A204.1 (cell line): ENCODE data around the gene MTA3.
"Not testable (repeated sequence)": the region's sequence is repeated elsewhere in the genome, so short reads cannot be mapped to it uniquely, and the experiment has no call there.

ENCODE experiments used
- FAIRE-seq: peaks from 2 replicates; lab custom pipeline; 2012; peaks lifted over from hg19 to GRCh38; lab: Jason Lieb, UNC

The MTA3 gene

GRCh38 chr2:42663106-42663780 is 94.8 kb downstream of the MTA3 start:
- peak; percentile 53 for FAIRE-seq

DNA sequence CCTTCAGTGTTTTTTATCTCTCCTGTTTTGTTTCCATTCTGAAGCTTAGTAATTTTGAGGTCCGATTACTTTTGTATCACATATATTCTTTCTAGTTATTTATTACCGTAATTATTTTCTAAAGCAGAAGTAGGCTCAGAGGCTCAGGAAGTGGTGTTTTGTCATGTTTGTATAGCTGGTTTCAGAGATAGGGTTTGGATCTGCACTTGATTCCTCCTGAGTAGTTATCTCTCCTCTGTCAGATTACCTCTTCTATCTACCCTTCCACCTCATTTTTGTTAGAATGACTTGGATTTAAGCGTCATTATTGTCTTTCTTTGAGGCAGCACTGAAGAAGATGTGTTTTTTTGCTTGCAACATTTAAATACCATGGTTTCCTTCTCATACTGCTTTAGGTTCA is 95.4 kb downstream of the MTA3 start:
- no peak for FAIRE-seq

DNA sequence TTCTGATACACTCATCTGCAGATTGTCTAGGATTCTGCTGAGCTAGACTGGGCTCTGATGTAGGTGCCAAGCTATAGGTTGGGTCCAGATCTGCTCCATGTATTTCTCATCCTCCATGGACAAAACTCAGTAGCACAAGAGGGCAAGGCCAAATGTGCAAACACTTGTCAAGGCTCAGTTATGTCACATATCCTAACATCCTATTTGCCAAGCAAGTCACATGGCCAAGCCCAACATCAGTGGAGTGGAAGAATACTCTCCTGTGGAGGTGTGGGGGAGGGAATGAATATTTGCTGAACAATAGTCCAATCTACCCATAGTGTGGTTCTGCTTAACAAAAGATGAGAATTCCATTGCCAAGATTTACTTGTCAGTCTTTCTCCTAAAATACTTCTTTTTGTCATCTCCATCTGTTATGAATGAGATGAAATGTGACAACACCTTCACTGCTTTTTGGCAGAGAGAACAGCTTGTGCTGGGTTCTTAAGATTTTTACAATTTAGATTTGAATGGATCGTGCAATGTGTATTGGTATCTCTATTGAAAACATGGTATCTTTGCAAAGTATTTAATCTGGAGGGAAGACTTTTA is 105.7 kb downstream of the MTA3 start:
- FAIRE-seq: no peak

- FAIRE-seq: no peak
These were observed 107.4 kb downstream of the MTA3 start for GRCh38 chr2:42675815-42676214.

GRCh38 chr2:42685303-42685702 is 116.9 kb downstream of the MTA3 start:
- no peak for FAIRE-seq

GRCh38 chr2:42693013-42693615 is 124.7 kb downstream of the MTA3 start:
- no peak for FAIRE-seq

GRCh38 chr2:42693688-42694479 is 125.5 kb downstream of the MTA3 start:
- no peak for FAIRE-seq

DNA sequence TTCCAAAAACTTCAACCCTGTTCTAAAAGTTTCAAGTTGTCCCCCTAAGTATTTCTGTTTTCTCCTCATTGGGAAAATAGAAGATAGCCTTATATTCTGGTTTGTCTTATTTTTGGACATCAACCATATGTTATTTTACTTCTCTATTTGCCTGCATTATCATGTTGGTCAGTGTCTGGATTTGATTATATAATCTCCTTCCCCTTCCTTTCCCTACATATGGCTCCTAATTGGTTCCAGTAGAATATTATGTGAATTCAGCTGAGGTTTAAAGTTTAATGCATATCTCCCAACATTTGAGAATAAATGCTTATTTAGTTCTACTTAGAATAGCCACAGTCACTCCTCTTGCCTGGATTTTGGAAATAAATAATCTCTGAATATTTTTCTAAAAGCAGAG is 128.6 kb downstream of the MTA3 start:
- no peak for FAIRE-seq

DNA sequence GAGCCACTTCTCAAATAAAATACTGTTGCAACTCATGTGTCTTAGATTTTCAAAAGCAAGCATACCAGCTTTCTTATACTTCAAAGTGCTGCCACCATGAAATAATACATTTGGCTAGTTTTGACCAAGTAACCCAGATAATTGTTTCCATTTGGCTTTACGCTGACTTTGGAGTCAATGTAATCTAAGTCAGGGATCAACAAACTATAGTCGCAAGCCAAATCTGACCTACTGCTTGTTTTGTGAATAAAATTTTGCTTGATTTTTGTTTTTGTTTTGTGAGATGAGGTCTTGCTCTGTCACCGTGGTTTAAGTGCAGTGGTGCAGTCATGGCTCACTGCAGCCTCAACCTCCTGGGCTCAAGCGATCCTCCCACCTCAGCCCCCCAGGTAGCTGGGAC is 130.5 kb downstream of the MTA3 start:
- no peak for FAIRE-seq

- no peak for FAIRE-seq
These were observed 138.4 kb downstream of the MTA3 start for GRCh38 chr2:42706836-42707235.

DNA sequence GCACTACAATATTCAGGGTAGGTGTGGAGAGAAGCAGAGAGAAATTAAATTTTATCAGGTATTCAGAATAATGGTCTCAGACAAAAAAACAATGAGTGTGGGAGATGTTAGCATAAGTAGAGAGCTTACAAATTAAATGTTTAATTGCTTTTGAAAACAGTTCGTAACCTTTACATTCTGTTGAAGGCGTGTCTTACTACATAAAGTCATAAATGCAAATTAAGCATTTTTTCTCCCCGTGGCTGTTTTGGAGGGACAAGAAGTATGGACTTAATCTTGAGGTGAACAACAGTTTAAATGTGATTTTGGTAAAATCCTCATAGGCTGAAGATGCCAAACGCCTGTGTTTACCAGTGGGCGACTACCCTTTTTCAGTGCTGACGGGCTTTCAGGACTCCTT is 139.7 kb downstream of the MTA3 start:
- FAIRE-seq: no peak

DNA sequence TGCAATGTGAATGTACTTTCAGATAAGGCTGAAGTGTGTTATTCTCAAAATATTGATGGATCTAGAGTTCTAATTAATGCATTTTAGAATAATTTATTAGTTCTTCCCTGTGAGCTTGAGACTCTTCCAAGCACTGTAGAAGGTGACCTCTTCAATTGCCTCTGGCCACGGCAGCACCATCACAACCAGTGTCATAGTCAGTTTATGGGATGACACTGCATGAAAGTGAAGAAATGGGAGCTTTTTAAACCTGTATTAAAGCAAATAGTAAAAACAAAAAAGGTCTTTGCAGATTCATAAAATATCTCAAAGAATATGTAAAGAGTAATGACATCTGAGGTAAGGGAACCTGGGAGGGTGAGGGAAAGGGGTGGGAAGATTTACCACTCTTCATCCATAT is 143.5 kb downstream of the MTA3 start:
- FAIRE-seq: no peak

DNA sequence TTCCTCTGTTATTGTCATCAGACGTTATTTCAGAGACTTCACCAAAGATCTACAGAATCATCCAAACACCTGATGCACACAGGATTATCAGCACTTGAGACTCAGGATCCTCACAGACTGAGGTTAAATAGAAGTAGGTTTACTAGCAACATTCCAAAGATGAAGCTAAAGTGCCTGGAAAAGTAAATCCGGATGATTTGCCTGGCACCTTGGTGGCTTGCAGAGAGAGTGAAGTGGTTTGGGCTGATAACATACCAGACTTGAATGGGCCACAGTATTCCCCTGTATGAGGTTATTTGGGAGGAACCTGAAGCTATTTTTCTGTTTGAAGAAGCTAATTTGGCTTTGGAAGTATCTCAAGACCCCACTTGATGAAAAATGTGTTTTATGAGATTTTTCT is 144.5 kb downstream of the MTA3 start:
- FAIRE-seq: no peak

- no peak for FAIRE-seq
These were observed 145.5 kb downstream of the MTA3 start for GRCh38 chr2:42713920-42714319.

DNA sequence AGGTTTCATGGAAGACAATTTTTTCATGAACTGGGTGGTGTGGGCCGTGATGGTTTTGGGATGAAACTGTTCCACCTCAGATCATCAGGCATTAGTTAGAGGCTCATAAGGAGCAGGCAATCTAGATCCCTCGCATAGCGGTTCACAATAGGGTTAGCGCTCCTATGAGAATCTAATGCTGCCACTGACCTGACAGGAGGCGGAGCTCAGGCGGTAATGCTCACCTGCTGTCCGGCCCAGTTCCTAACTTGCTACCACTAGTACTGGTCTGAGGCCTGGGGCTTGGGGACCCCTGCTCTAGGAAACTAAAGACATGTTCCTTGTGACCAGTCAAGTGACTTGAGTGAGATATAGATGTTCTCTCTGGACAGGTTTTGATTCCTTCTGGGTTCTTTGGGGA is 146.3 kb downstream of the MTA3 start:
- FAIRE-seq: no peak

- FAIRE-seq: no peak
These were observed 153.5 kb downstream of the MTA3 start for GRCh38 chr2:42721898-42722297.

- no peak for FAIRE-seq
These were observed 154.1 kb downstream of the MTA3 start for GRCh38 chr2:42722320-42723190.

DNA sequence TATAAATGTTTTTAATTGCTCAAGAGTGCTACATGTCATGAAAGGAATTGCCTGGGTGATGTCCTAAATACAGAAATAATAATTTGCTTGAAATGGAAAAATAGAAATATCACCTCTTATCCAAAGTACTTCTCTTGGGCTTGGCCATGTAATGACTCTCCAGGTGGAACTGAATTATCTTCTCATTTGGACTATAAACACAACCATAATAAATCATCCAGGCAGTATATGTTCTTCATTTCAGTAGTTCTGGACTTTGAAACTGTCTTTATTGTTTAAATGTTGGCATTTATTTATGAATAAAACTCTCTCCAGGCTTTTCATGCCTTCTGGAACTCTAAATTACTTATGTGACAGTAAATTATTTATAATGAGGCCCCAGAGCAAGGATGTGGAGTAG is 155.0 kb downstream of the MTA3 start:
- no peak for FAIRE-seq

DNA sequence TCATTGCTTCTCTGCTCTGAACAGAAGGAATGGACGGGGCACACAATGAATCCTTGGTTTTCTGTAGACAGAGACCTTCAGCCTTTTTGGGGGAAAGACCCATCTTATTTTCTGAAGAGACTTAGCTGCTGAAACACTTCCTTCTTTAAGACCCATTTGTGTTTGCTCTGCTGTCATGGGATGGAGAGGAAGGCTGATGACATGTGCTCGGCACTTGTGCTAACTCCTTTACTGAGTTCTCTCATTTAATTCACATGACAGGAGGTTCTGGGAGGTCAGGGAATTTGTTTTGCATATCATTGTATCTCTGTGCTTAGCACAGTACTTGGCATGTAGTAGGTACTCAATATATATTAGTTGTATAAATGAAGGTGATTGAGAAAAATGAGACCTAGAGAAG is 156.5 kb downstream of the MTA3 start:
- FAIRE-seq: no peak

DNA sequence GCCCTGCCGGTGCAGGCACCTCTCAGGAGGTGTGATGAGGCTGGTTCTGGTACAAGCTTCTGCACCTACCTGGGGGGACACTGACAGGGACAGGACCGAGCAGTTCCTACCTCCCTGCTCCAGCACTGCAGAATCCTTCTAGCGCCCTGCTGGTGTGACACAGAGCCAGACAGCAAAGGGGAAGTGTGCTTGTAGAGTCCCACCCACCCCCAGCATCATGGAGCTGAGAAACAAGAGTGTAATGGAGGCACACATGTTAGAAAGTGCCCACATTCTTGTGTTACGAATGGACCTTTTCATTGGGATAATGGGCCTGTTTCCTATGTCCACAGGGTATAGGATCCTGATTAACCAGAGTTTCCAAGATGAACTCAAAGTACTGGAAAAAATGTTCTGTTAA is 157.2 kb downstream of the MTA3 start:
- no peak for FAIRE-seq

- FAIRE-seq: no peak
These were observed 158.2 kb downstream of the MTA3 start for GRCh38 chr2:42726680-42727079.

- FAIRE-seq: not testable (repeated sequence)
These were observed 162.9 kb downstream of the MTA3 start for GRCh38 chr2:42731316-42731715.
